OCI-LY3 (cell line): ENCODE results near the gene DQX1.

ENCODE experiments used
- H2AFZ ChIP-seq: fragments of 200-600, 300-600 bp; shearing (Covaris generic); 2 replicates; pipeline ENCODE4 v1.6.0; 2014; ENCODE audit warnings: antibody characterized with exemption, low read depth, low read length
- H3K27ac ChIP-seq: fragments of 200-600, 300-600 bp; sonication (generic); 2 replicates; pipeline ENCODE4 v1.5.1; 2014; ENCODE audit warnings: mild to moderate bottlenecking, low read length, moderate library complexity, mixed read lengths
- H3K27me3 ChIP-seq: fragments of 200-600, 300-600 bp; sonication (generic); 2 replicates; pipeline ENCODE4 v1.6.1; 2014; ENCODE audit warnings: low read depth, low read length, mixed read lengths
- H3K36me3 ChIP-seq: fragments of 200-600, 300-600 bp; sonication (generic); replicated peaks from 2 replicates; pipeline ENCODE3; 2014; ENCODE audit warnings: low read depth, low read length, mixed read lengths
- H3K4me1 ChIP-seq: fragments of 300-600, 200-600 bp; sonication (generic); 2 replicates; pipeline ENCODE4 v1.6.1; 2014; ENCODE audit warnings: low read length, mixed read lengths
- H3K4me2 ChIP-seq: fragments of 200-600, 300-600 bp; sonication (generic); 2 replicates; pipeline ENCODE4 v1.6.1; 2014; ENCODE audit warnings: low read length, mixed read lengths
- H3K4me3 ChIP-seq: fragments of 300-600, 200-600 bp; sonication (generic); 2 replicates; pipeline ENCODE4 v1.5.1; 2014; ENCODE audit warnings: antibody characterized with exemption, mild to moderate bottlenecking, low read length, moderate library complexity
- H3K79me2 ChIP-seq: fragments of 300-600, 200-600 bp; shearing (Covaris generic); 2 replicates; pipeline ENCODE4 v1.6.1; 2014; ENCODE audit warnings: mild to moderate bottlenecking, low read length, mixed read lengths
- H3K9ac ChIP-seq: fragments of 300-600, 200-600 bp; shearing (Covaris generic); 2 replicates; pipeline ENCODE4 v1.6.0; 2014; ENCODE audit warnings: mild to moderate bottlenecking, low read length, moderate library complexity
- H3K9me3 ChIP-seq: fragments of 200-600, 300-600 bp; shearing (Covaris generic); 2 replicates; pipeline ENCODE4 v1.6.1; 2014; ENCODE audit warnings: low read length, mixed read lengths; ENCODE audit not compliant: insufficient read depth
- H4K20me1 ChIP-seq: fragments of 200-600, 300-600 bp; sonication (generic); 2 replicates; pipeline ENCODE4 v1.6.1; 2016; ENCODE audit warnings: low read length, mixed read lengths; ENCODE audit not compliant: insufficient read depth
- EZH2phosphoT487 ChIP-seq: fragments of 200-600 bp; shearing (Covaris generic); IDR thresholded peaks from 2 replicates; pipeline ENCODE4 v1.6.1; 2018; ENCODE audit warnings: antibody characterized with exemption, mixed run types, low read depth
- TF ChIP-seq, protein P1 (sequence below): fragments of 200-600, 300-600 bp; sonication (generic); IDR thresholded peaks from 2 replicates; pipeline ENCODE4 v1.5.1; 2014; ENCODE audit warnings: antibody characterized with exemption, low read length, low read depth

The DQX1 gene

DNA sequence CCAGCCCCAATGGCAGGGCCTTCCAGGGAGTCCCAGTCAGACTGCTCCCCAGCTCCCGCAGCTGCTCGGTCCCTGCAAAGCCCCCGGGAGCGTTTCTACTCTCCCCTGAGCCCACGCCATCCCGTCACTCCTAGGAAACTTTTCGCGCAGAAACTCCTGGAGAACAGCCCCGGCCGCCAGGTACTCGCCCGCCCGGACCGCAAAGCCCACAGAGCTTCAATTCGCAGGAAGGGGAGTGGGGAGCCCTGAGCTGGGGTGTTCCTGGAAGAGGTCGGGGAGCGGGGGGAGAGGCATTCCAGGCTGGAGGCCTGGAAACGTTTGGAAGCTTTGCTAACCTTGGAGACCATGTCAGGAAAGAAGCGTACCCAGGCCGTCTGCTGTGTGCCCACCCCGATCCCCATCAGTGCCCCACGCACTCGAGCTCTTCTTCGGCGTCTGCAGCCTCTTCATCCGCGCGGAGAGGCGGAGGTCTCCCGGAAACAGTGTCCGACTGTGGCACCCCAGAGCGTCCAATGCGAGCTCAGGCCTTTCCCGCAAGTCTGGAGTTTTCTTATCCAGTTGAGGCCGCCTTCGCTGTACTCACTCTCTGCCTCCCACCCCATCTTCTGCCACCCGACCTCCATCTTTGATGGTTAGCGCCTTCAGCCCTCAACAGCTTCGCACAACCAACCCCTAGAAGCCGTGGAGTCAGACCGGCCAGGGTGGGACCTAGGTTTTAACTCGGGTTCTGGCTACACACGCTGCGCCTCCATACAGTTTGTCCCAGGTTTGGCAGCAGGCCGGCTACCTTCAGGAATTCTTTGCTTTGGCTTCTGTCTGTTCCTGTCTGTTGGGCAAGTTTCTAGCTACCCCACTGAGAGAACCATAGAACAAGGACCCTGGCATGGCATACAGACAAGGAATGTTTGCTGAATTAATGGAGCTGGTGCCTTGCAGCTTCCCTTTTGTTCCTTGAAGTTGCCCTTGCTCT is 22.2 kb downstream of the DQX1 start:
- Histone ChIP-seq H3K4me3 (peak overlapping the region; percentile 77), H3K36me3 (peaks cover 13% of the 10 kb centered on the region), H3K27ac (no peak overlapping the region), H3K9me3 (no peaks in the 10 kb centered on the region), H3K9ac (peak overlapping the region; percentile 73), H4K20me1 (no peaks in the 10 kb centered on the region), H3K4me2 (peak overlapping the region; percentile 72), H3K4me1 (peaks cover 22% of the 10 kb centered on the region), H3K79me2 (peaks cover 11% of the 10 kb centered on the region), H3K27me3 (no peaks in the 10 kb centered on the region), H2AFZ (0 out of 2 replicates have a peak overlapping the region, but pooled peaks have one; percentile 39)
- TF ChIP-seq, protein P1, sequence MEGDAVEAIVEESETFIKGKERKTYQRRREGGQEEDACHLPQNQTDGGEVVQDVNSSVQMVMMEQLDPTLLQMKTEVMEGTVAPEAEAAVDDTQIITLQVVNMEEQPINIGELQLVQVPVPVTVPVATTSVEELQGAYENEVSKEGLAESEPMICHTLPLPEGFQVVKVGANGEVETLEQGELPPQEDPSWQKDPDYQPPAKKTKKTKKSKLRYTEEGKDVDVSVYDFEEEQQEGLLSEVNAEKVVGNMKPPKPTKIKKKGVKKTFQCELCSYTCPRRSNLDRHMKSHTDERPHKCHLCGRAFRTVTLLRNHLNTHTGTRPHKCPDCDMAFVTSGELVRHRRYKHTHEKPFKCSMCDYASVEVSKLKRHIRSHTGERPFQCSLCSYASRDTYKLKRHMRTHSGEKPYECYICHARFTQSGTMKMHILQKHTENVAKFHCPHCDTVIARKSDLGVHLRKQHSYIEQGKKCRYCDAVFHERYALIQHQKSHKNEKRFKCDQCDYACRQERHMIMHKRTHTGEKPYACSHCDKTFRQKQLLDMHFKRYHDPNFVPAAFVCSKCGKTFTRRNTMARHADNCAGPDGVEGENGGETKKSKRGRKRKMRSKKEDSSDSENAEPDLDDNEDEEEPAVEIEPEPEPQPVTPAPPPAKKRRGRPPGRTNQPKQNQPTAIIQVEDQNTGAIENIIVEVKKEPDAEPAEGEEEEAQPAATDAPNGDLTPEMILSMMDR, result no peak
- TF ChIP-seq EZH2phosphoT487, result no peak

- H3K27ac ChIP-seq, result no peak overlapping the region
- peak overlapping the region; percentile 72 for H3K4me2 ChIP-seq
- peak overlapping the region; percentile 77 for H3K4me3 ChIP-seq
- peak overlapping the region; percentile 39; the same call in 1 of the 2 replicates for H2AFZ ChIP-seq
- peak overlapping the region; percentile 73 for H3K9ac ChIP-seq
- peaks cover 11% of the 10 kb centered on the region for H3K79me2 ChIP-seq
- peaks cover 13% of the 10 kb centered on the region for H3K36me3 ChIP-seq
- TF ChIP-seq EZH2phosphoT487, result no peak
- TF ChIP-seq, protein P1, result no peak; the same call in 1 of the 2 replicates
- H3K4me1 ChIP-seq, result peaks cover 16% of the 10 kb centered on the region; the same call in 1 of the 2 replicates
- no peaks in the 10 kb centered on the region for H4K20me1 ChIP-seq
- H3K27me3 ChIP-seq, result no peaks in the 10 kb centered on the region
- no peaks in the 10 kb centered on the region for H3K9me3 ChIP-seq
Observed at GRCh38 chr2:74502720-74503505, 23.1 kb downstream of the DQX1 start.

GRCh38 chr2:74502147-74502719 is 23.8 kb downstream of the DQX1 start:
- Histone ChIP-seq H3K4me1 (peaks cover 16% of the 10 kb centered on the region; the same call in 1 of the 2 replicates), H3K4me3 (peak overlapping the region; percentile 77), H3K9ac (peak overlapping the region; percentile 73), H3K27me3 (no peaks in the 10 kb centered on the region), H3K4me2 (peak overlapping the region; percentile 72), H2AFZ (0 out of 2 replicates have a peak overlapping the region, but pooled peaks have one; percentile 39), H3K9me3 (no peaks in the 10 kb centered on the region), H3K79me2 (peaks cover 11% of the 10 kb centered on the region), H3K27ac (no peak overlapping the region), H4K20me1 (no peaks in the 10 kb centered on the region), H3K36me3 (peaks cover 13% of the 10 kb centered on the region)
- TF ChIP-seq, protein P1, result no peak
- no peak for TF ChIP-seq EZH2phosphoT487
